Effector memory CD4-positive, alpha-beta T cell (primary cell): Measurements from ENCODE around the gene PPP1R14B.

Experiments
- DNase-seq, 3 donors: peaks; one replicate each; pipeline ENCODE4 v3.0.0-alpha.2; 2020
- H3K27ac ChIP-seq: 2 replicates; pipeline ENCODE4 v1.7.0; 2013; ENCODE audit warnings: mild to moderate bottlenecking, low read length, moderate library complexity; ENCODE audit not compliant: insufficient read depth, poor library complexity, severe bottlenecking
- H3K27me3 ChIP-seq: replicated peaks from 2 replicates; pipeline ENCODE4 v1.7.0; 2013; ENCODE audit warnings: mild to moderate bottlenecking, low read length; ENCODE audit not compliant: insufficient read depth, control insufficient read depth, poor library complexity, severe bottlenecking
- H3K36me3 ChIP-seq: 2 replicates; pipeline ENCODE4 v1.7.0; 2013; ENCODE audit warnings: mild to moderate bottlenecking, low read length, moderate library complexity; ENCODE audit not compliant: control insufficient read depth, insufficient read depth
- H3K4me1 ChIP-seq: 2 replicates; pipeline ENCODE4 v1.7.0; 2013; ENCODE audit warnings: low read length, mild to moderate bottlenecking; ENCODE audit not compliant: control insufficient read depth, insufficient read depth, poor library complexity, severe bottlenecking
- H3K4me3 ChIP-seq: 2 replicates; pipeline ENCODE4 v1.7.0; 2013; ENCODE audit warnings: low read length, low read depth, mild to moderate bottlenecking; ENCODE audit not compliant: insufficient read depth, poor library complexity, severe bottlenecking
- H3K9me3 ChIP-seq: 2 replicates; pipeline ENCODE4 v1.7.0; 2013; ENCODE audit warnings: mild to moderate bottlenecking, low read length, moderate library complexity; ENCODE audit not compliant: control insufficient read depth

PPP1R14B gene

DNA sequence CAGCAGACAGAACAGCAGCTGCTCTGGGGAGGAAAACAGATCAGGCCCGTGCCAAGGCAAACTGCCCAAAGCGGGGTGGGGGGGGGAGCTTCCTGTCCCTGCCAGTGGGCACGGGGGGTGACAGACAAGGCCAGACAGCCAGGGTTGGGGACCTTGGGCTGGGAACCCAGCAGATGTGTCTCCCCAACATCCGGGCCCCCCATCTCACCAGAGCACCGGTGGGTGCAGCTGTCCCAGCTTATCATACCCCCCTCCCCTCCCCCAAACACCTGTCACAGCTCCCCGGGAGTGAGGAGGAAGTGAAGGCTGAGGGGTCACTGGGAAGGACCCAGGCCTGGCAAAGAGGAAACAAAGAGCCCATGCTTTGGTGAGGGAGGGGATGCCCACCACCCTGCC is 1.3 kb downstream of the PPP1R14B start:
- Histone ChIP-seq H3K27me3 (no peaks in the 10 kb centered on the region), H3K36me3 (no peaks in the 10 kb centered on the region), H3K4me3 (peak overlapping the region; percentile 20), H3K4me1 (peaks cover 38% of the 10 kb centered on the region), H3K27ac (peak overlapping the region; percentile 66), H3K9me3 (no peaks in the 10 kb centered on the region)
- peak; percentile 24 to 50 (median 36) for DNase-seq

DNA sequence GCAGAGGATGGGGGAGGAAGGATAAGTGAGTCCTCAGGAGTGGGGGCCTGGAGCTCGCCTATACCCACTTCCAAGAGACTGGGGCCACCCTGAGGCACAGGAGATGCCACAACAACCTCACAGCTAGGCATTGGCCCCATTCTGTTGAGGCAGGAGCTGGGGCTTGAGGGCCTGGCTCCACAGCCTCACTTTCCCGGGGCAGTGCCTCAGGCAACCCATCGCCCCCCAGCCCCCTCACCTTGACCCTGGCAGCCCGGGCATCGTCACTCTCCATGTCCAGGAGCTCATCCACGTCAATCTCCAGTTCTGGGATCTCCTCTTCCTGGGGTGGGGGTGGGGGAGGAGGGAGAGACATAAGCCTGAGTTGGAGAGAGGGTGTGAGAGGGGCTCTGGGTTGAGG is 1.8 kb downstream of the PPP1R14B start:
- H3K27ac ChIP-seq = peak overlapping the region; percentile 66
- peaks cover 38% of the 10 kb centered on the region for H3K4me1 ChIP-seq
- no peak for DNase-seq
- H3K36me3 ChIP-seq = no peaks in the 10 kb centered on the region
- H3K4me3 ChIP-seq = peak overlapping the region; percentile 20
- no peaks in the 10 kb centered on the region for H3K9me3 ChIP-seq
- H3K27me3 ChIP-seq = no peaks in the 10 kb centered on the region

DNA sequence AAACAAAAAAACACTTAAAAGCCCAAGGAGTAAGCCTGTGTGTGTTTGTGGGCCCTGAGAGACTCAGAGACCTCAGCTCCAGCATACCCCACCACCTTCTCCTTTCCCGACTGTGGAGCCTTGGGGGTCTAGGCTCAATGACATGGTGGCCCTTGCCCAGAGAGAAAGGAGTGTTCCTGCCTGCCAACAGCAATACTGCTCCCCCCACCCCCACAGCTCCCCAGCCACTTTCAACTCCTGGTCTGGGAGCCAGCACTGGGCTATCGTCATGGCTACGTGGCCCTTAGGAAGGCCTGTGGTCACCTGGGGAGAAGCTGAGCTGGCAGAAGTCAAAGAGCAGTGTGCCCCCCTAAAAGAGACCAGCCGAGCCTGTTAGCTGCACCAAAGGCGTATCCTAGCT is 2.6 kb downstream of the PPP1R14B start:
- Histone ChIP-seq H3K36me3 (no peaks in the 10 kb centered on the region), H3K4me3 (no peak overlapping the region), H3K4me1 (peaks cover 40% of the 10 kb centered on the region), H3K9me3 (no peaks in the 10 kb centered on the region), H3K27me3 (no peaks in the 10 kb centered on the region), H3K27ac (peak overlapping the region; percentile 19)
- no peak for DNase-seq

DNA sequence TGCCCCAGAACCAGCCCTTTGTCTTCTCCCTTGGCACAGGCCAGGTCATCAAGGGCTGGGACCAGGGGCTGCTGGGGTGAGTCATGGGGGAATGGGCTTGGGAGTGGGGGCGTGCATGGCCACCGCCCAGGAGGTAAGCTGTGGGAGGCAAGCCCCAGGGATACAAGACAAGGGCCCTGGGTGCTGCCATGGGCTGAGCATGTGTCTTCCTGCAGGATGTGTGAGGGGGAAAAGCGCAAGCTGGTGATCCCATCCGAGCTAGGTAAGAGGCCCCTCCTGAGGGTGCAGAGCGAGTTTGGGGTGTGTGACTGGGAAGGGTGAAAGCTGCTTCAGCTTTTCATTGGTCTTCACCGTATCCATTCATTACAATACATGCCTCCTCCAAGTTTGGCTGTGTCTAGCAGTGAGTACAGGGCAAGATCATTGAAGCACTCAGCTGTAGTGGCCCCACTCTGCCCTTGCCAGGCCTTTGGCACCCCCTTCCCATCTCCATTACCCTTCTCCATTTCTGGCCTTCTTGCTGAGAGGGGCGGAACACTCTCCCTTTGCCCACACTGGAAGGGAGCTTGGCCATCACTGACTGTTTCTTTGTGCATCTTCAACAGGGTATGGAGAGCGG is 3.4 kb downstream of the PPP1R14B start:
- DNase-seq = no peak
- Histone ChIP-seq H3K27me3 (no peaks in the 10 kb centered on the region), H3K36me3 (no peaks in the 10 kb centered on the region), H3K9me3 (no peaks in the 10 kb centered on the region), H3K4me3 (no peak overlapping the region), H3K4me1 (peaks cover 40% of the 10 kb centered on the region), H3K27ac (peak overlapping the region; percentile 19)

DNA sequence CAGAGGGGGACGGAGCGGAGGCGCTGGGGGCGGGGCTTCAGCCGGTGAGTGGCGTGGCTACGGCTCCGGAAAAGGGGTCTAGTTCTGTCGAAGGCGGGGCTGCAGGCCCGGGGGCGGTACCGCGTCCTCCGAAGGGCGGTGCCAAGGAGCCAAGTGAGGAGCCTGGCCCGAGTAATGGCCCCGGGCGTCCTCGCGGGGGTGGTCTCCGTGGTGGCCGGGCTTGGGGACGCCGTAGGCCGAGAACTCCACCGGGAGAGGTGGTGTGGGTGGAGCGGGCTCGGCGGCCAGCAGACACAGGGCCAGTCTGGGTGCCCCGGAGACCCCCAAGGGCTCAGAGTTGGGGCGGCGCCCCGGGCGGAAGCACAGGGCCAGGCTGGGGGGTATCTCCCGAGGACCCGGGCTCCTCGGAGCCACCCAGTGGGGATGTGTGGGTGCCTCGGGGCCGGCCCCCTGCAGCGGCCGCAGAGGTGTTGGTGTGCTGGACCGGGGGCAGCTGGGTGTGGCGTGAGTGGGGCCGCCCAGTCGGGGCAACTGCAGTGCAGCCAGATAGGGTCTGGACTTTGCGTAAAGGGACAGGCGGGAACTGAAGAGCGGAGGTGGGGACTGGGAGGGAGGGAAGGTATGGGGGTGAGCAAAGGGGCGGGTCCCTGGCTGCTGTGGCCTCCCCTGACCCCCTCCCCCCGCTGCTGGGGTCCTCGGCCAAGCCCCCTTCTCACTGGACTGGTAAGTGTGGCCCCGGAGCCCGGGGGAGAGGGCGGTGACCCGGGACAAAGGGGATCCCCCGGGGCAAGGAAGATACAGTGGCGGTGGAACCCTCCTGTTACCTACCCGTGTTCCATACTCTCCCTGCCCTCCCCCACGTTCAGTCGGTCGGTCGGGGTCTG is 5.0 kb downstream of the PPP1R14B start:
- H3K4me3 ChIP-seq = peak overlapping the region; percentile 89
- peak overlapping the region; percentile 99 for H3K27ac ChIP-seq
- no peaks in the 10 kb centered on the region for H3K36me3 ChIP-seq
- H3K9me3 ChIP-seq = no peaks in the 10 kb centered on the region
- no peak for DNase-seq
- H3K27me3 ChIP-seq = no peaks in the 10 kb centered on the region
- peaks cover 33% of the 10 kb centered on the region for H3K4me1 ChIP-seq

DNA sequence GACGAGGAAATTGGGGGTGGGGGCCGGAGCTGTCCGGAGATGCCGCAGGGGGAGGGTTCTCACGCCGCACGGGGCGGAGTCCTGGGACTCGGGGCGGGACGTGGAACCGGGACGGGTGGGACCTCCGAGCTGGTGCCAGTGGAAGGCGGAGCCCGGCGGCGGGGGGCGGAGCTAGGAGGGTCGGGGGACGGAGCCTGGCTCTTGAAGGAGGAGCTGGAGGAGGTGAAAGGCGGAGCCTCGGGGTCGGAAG is 5.6 kb downstream of the PPP1R14B start:
- peak; percentile 99 to 100 (median 99) for DNase-seq
- Histone ChIP-seq H3K36me3 (no peaks in the 10 kb centered on the region), H3K9me3 (no peaks in the 10 kb centered on the region), H3K27me3 (no peaks in the 10 kb centered on the region), H3K4me3 (peak overlapping the region; percentile 89), H3K4me1 (peaks cover 32% of the 10 kb centered on the region), H3K27ac (peak overlapping the region; percentile 99)

DNA sequence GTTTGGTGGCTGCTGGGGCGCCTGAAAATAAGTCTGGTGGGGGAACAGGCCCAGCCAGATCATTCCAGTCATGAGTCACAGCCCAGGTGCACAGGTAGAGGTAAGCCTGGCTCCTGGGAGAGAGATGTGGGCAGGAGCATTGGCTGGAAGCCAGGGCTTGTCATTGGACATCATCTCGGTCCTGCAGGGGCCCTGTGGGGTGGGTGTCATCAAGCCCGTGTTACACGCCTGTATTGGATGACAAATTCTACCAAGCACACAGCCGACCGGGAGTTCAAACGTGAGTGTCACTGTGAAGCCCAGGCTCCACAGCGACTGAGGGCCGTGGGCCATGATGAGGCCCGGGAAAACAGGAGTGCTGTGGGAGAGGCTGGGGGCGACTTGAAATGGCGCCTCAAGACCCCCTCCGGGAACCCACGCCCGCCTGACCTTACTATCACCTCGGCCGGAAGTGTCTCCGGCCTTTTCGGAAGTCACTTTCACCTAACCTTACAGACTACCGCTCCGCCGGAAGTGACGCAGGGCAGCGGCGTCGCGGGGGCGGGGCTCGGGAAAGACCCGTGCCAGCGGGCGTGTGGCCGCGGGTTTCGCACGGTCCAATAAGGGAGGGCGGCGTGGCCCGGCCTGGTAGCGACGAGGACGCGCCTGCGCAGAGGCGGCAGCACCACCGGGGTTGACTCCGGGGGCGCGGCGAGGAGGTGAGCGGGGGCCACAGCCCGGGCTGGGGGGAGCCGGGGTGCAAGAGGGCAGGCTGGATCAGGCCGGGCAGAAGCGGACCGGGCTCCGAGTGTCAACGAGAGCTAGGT is 6.1 kb downstream of the PPP1R14B start, which contains the start of gene FKBP2:
TSS of gene FKBP2 (plus strand) at position 661 of the 806 bp plus-strand sequence. CDS start 1,293 bp downstream, outside the sequence.
- peaks cover 32% of the 10 kb centered on the region for H3K4me1 ChIP-seq
- no peaks in the 10 kb centered on the region for H3K36me3 ChIP-seq
- peak within 1 kb of the TSS; percentile 99 for H3K27ac ChIP-seq
- peak; percentile 97 to 98 (median 98) for DNase-seq
- H3K9me3 ChIP-seq = no peaks in the 10 kb centered on the region
- H3K4me3 ChIP-seq = peak within 1 kb of the TSS; percentile 89
- H3K27me3 ChIP-seq = no peaks in the 10 kb centered on the region

DNA sequence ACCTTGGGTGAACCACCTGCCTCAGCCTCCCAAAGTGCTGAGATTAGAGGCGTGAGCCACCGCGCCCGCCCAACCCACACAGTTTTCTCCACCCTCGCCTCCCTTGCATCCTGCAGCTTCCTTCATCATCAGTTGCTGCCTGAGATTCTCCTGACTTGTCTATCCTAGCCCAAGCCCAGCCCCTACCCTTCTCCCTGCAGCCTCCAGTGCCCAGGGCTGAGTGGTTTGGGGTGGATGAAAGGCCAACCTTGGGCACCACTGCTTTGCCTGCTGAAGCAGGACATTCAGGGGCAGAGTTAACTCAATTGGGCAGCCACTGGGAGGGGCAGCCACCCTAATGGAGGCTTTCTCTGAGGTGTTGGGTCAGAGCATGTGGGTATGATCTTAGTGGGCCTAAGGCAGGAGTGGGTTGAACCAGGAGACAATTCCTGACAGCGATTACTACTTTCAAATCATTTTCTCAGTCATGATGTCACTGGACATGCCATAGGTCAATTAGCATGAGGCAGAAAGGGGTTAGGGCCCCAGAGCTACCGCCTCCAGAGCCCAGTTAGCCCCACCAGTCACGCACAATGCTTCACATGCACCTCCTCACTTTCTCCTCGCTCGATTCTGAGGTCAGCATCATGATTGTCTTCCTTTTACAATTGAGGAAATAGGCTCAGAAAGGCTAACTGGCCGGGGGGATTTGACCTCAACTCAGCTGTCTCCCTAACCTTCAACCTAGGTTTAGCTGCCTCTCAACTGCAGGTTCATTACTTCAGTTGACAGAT is 6.9 kb downstream of the PPP1R14B start:
- no peak for DNase-seq
- Histone ChIP-seq H3K27ac (peak overlapping the region; percentile 99), H3K27me3 (no peaks in the 10 kb centered on the region), H3K4me1 (peaks cover 32% of the 10 kb centered on the region), H3K4me3 (no peak overlapping the region), H3K9me3 (no peaks in the 10 kb centered on the region), H3K36me3 (no peaks in the 10 kb centered on the region)

DNA sequence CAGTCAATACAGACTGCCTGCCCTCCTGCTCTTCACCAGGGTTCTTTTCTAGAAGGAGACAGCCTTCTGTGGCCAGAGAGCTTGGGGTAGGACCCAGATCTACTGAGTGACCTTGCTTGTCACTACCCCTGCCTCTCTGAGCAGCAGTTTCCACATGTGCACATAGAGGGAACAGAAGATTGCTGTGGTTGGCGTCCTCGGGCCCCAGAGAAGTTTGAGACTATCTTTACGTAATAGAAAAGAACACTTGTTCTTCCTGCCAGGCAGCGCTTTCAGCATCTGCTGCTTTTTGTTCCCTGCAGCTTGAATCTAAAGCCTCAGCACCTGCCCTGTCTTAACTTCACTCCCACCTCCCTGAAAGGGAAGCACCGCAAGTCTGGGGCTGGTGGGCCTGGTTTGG is 7.7 kb downstream of the PPP1R14B start:
- no peak for DNase-seq
- no peaks in the 10 kb centered on the region for H3K9me3 ChIP-seq
- no peaks in the 10 kb centered on the region for H3K36me3 ChIP-seq
- H3K27me3 ChIP-seq = no peaks in the 10 kb centered on the region
- H3K27ac ChIP-seq = no peak overlapping the region
- H3K4me1 ChIP-seq = peaks cover 31% of the 10 kb centered on the region
- no peak overlapping the region for H3K4me3 ChIP-seq
